A673 (cell line): ENCODE results near the gene HPGDS.

Experiments
- EZH2 ChIP-seq: fragments of 200-600 bp; sonication (generic); IDR thresholded peaks from 2 replicates; pipeline ENCODE4 v1.6.1; 2017; ENCODE audit warnings: borderline replicate concordance, low read depth, mild to moderate bottlenecking, mixed read lengths, antibody characterized with exemption, low read length; ENCODE audit not compliant: poor library complexity, severe bottlenecking
- TF ChIP-seq, protein P1 (sequence below): fragments of 300-800, 200-600 bp; sonication (generic); conservative IDR thresholded peaks from 2 replicates; pipeline ENCODE4 v1.5.1; 2017; ENCODE audit warnings: low read depth, mild to moderate bottlenecking, antibody characterized with exemption, low read length, moderate library complexity, mixed read lengths

DNA sequence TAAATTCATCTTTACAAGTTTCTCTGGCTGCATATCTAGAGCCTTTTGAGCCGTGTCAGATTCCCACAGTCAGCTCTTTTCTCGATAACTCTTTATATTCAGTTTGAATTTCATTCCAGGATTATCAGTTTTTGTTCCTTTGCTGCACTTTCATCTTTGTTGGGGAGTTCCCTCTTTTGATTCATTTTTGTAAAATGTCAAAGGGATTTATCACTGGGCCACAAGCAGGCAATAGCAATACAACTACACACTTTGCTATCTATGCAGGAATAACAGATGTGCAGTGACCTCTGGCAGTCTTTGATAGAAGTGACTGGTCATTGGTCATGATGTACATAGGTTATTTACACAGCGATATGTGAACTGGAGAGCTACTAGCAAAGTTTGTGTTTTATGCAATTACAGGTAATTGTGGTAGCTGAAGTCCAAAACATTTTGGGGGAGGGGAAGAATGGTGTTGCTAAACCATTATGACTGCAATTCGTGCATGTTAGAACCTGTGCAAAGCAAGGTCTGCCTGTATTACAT, 43.8 kb downstream of the HPGDS start:
- TF ChIP-seq, protein P1, sequence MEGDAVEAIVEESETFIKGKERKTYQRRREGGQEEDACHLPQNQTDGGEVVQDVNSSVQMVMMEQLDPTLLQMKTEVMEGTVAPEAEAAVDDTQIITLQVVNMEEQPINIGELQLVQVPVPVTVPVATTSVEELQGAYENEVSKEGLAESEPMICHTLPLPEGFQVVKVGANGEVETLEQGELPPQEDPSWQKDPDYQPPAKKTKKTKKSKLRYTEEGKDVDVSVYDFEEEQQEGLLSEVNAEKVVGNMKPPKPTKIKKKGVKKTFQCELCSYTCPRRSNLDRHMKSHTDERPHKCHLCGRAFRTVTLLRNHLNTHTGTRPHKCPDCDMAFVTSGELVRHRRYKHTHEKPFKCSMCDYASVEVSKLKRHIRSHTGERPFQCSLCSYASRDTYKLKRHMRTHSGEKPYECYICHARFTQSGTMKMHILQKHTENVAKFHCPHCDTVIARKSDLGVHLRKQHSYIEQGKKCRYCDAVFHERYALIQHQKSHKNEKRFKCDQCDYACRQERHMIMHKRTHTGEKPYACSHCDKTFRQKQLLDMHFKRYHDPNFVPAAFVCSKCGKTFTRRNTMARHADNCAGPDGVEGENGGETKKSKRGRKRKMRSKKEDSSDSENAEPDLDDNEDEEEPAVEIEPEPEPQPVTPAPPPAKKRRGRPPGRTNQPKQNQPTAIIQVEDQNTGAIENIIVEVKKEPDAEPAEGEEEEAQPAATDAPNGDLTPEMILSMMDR: no peak
- TF ChIP-seq EZH2: no peak
